Esophagus squamous epithelium (tissue), 4 donors: ENCODE data around the gene SEMA3F.

ENCODE experiments used
- POLR2A ChIP-seq, 4 donors: fragments of 450-650 bp; IDR thresholded peaks; one replicate each; pipeline ENCODE4 v1.6.1; 2017; ENCODE audit warnings: antibody characterized with exemption in 4 of 4, mild to moderate bottlenecking in 4 of 4, moderate library complexity in 3 of 4
- TF ChIP-seq, protein P1 (sequence below), 6 experiments: fragments of 450-650 bp in 4 of 6; fragments of 200-600 bp in 2 of 6; sonication (generic) in 2 of 6; IDR thresholded peaks; one replicate each; pipeline ENCODE4 v1.5.1; 2016 to 2019; ENCODE audit warnings: antibody characterized with exemption in 6 of 6, mild to moderate bottlenecking in 4 of 6, moderate library complexity in 4 of 6

DNA sequence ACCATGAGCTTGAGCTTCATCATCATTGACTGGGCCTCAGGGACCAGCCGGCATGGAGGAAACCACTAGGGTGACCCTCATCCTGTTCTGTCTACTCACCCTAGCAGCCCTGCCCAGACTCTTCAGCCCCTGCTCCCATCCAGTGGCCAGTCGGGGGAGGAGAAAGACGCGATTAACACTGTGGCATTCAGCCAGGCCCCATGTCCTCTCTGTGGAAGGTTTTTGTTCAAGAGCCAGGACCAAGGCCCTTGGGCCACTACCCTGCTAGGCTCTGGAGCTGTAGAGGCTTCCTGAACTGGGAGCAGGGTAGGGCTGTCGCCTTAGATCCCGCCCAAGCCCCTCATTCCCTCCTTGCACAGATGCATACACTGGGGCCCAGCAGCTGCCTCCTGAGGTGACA lies 65.0 kb downstream of the SEMA3F start:
- TF ChIP-seq, protein P1, sequence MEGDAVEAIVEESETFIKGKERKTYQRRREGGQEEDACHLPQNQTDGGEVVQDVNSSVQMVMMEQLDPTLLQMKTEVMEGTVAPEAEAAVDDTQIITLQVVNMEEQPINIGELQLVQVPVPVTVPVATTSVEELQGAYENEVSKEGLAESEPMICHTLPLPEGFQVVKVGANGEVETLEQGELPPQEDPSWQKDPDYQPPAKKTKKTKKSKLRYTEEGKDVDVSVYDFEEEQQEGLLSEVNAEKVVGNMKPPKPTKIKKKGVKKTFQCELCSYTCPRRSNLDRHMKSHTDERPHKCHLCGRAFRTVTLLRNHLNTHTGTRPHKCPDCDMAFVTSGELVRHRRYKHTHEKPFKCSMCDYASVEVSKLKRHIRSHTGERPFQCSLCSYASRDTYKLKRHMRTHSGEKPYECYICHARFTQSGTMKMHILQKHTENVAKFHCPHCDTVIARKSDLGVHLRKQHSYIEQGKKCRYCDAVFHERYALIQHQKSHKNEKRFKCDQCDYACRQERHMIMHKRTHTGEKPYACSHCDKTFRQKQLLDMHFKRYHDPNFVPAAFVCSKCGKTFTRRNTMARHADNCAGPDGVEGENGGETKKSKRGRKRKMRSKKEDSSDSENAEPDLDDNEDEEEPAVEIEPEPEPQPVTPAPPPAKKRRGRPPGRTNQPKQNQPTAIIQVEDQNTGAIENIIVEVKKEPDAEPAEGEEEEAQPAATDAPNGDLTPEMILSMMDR (IDR thresholded peaks at IDR 0.05) = no peak
- no peak for TF ChIP-seq POLR2A (IDR thresholded peaks at IDR 0.05)
